Measurements from ENCODE around the gene JARID2. TPM values are rescaled to one million over a fixed set of nuclear protein-coding genes. Genes with fewer than 3 reads are reported as not detected.

Gene JARID2
- polyA plus RNA-seq (2012; rRNA removed), result 3.4 and 3.7 TPM in 2 replicates
- polyA plus RNA-seq (2012; cell fraction: cytosol; rRNA removed), result 2.5 and 2.8 TPM in 2 replicates
- 6.3 and 6.7 TPM in 2 replicates for polyA plus RNA-seq (2012; cell fraction: nucleus; rRNA removed)

GRCh38 chr6:15245361-15246216, at the start of gene JARID2:
Gene JARID2, plus strand, starts transcription at chr6:15246069. Its CDS starts 471 bp downstream, at chr6:15246540.
- POLR2A ChIA-PET, result interaction anchor here (1.0 kb wide), 2 partner anchors 15 to 199 kb away, joined by 3 read pairs; no protein-coding TSS in a partner anchor
- H3K79me2 ChIP-seq (ENCODE audit: insufficient read depth), result peaks cover 32% of the 10 kb centered on the region
- peak within 1 kb of the TSS; percentile 98 for H3K4me2 ChIP-seq
- CTCF ChIA-PET, result interaction anchor here (1.0 to 1.2 kb wide), 3 partner anchors 199 to 1100 kb away, joined by 3 read pairs; no protein-coding TSS in a partner anchor
- H4K20me1 ChIP-seq (ENCODE audit: insufficient read depth), result no peaks in the 10 kb centered on the region; the same call in 1 of the 2 replicates
- H3K4me3 ChIP-seq (ENCODE audit: low read depth in 2 of 2, low read length in 1 of 2), result peak within 1 kb of the TSS; percentile 67 to 99
- H3F3A ChIP-seq (replicated peaks; ENCODE audit: insufficient read depth), result peaks cover 7% of the 10 kb centered on the region
- under 1% methylated on average over 15 of the region's 59 CpGs for WGBS (ENCODE audit: low lambda C conversion rate)
- peak within 1 kb of the TSS; percentile 85 to 95 for H3K27ac ChIP-seq (ENCODE audit: low read depth in 2 of 2, low read length in 1 of 2)
- H3K9me3 ChIP-seq, result 0 out of 2 replicates have a peak, but pooled peaks cover 4% of the 10 kb centered on the region
- H2AFZ ChIP-seq (ENCODE audit: low read depth), result peak within 1 kb of the TSS; percentile 93
- DNase-seq, result peak; percentile 97
- peak within 1 kb of the TSS; percentile 68 for H3K9ac ChIP-seq
- H3K36me3 ChIP-seq (replicated peaks in 1 of 2; ENCODE audit: control insufficient read depth in 1 of 2, insufficient read depth in 2 of 2, low read length in 1 of 2), result no peaks in the 10 kb centered on the region
- H3K9me2 ChIP-seq, result no peaks in the 10 kb centered on the region
- H3K4me1 ChIP-seq (ENCODE audit: control insufficient read depth in 1 of 2, insufficient read depth in 2 of 2, low read depth in 1 of 2, low read length in 1 of 2), result peaks cover 4 to 7% of the 10 kb centered on the region in 2 experiments; a peak in 2 of 4 replicates
- no peaks in the 10 kb centered on the region for H3K27me3 ChIP-seq (ENCODE audit: insufficient read depth)
- TF ChIP-seq REST (IDR thresholded peaks at IDR 0.05; ENCODE audit: low read depth, low read length), result no peak
- TF ChIP-seq JUND (IDR thresholded peaks at IDR 0.05), result no peak
- no peak for TF ChIP-seq GATA2 (CRISPR knock-in tag; IDR thresholded peaks at IDR 0.05)
- TF ChIP-seq MEF2A (IDR thresholded peaks at IDR 0.05; ENCODE audit: borderline replicate concordance, low read depth), result no peak
- 0 out of 2 replicates have a peak, but pooled peaks have one; percentile 21 for TF ChIP-seq FOXJ3 (CRISPR knock-in tag; IDR thresholded peaks at IDR 0.05)
- peak; percentile 85 for TF ChIP-seq YY1 (IDR thresholded peaks at IDR 0.05; ENCODE audit: low read depth)
- peak; percentile 18 for TF ChIP-seq RAD21 (IDR thresholded peaks at IDR 0.05; ENCODE audit: low read length)
- no peak for TF ChIP-seq CTCF (IDR thresholded peaks at IDR 0.05)
- no peak for TF ChIP-seq ZBTB33 (IDR thresholded peaks at IDR 0.05; ENCODE audit: borderline replicate concordance, low read depth)
- 0 out of 2 replicates have a peak, but pooled peaks have one; percentile 32 for TF ChIP-seq RFX5 (IDR thresholded peaks at IDR 0.05; ENCODE audit: low read length)
- no peak for TF ChIP-seq TCF12 (IDR thresholded peaks at IDR 0.05)
- peak; percentile 61; the same call in 1 of the 2 replicates for TF ChIP-seq MXI1 (IDR thresholded peaks at IDR 0.05; ENCODE audit: low read depth, low read length)
- TF ChIP-seq USF1 (IDR thresholded peaks at IDR 0.05; ENCODE audit: borderline replicate concordance, low read depth), result no peak
- no peak for TF ChIP-seq EZH2phosphoT487 (IDR thresholded peaks at IDR 0.05; ENCODE audit: borderline replicate concordance, low read depth)
- no peak for TF ChIP-seq USF2 (IDR thresholded peaks at IDR 0.05; ENCODE audit: borderline replicate concordance, low read depth, low read length)
- 0 out of 2 replicates have a peak, but pooled peaks have one; percentile 6 for TF ChIP-seq SMC3 (IDR thresholded peaks at IDR 0.05; ENCODE audit: low read depth, low read length)
- peak; percentile 38; the same call in 1 of the 2 replicates for TF ChIP-seq TAF1 (IDR thresholded peaks at IDR 0.05; ENCODE audit: borderline replicate concordance, low read depth, low read length)
- TF ChIP-seq TEAD4 (IDR thresholded peaks at IDR 0.05; ENCODE audit: borderline replicate concordance, insufficient read depth), result no peak
- TF ChIP-seq NFIC (IDR thresholded peaks at IDR 0.05; ENCODE audit: borderline replicate concordance), result peak; percentile 84
- TF ChIP-seq POLR2AphosphoS5 (IDR thresholded peaks at IDR 0.05; ENCODE audit: low read depth, low read length), result peak; percentile 58
- 0 out of 2 replicates have a peak, but pooled peaks have one; percentile 45 for TF ChIP-seq SIN3A (IDR thresholded peaks at IDR 0.05; ENCODE audit: borderline replicate concordance, low read depth, low read length)
- TF ChIP-seq NRF1 (IDR thresholded peaks at IDR 0.05; ENCODE audit: low read depth, low read length), result no peak

All from SK-N-SH (cell line).